K562 (cell line): ENCODE data around the gene OCEL1. TPM values are rescaled to one million over a fixed set of nuclear protein-coding genes. Genes with fewer than 3 reads are reported as not detected.

Source experiments
- ZNF140 ChIP-seq: fragments of 250-450 bp; sonication (Bioruptor Pico); IDR thresholded peaks from 2 replicates; pipeline ENCODE4 v1.8.0; 2021; ENCODE audit warnings: moderate library complexity, mild to moderate bottlenecking, inconsistent platforms
- ZNF407 ChIP-seq: fragments of 450-650 bp; IDR thresholded peaks from 2 replicates; pipeline ENCODE4 v1.6.1; 2016; ENCODE audit warnings: low read depth
- polyA plus RNA-seq, 8 experiments: library from polyadenylated mRNA; depleted of rRNA in 4 of 8; stranded (reverse) in 5 of 8; unstranded in 3 of 8; fragments of >200 nt; fragmentation: Nextera tagmentation in 2 of 8; fragmentation: Illumina TruSeq in 1 of 8; extraction: Ambion mirVana in 2 of 8; extraction: Trizol in 1 of 8; gene quantifications; 2 replicates each; pipeline versions ENCODE4 v1.2.1 to v1.2.3, GENCODE V29; 2011 to 2014; ENCODE audit warnings: inconsistent platforms in 1 of 8, missing spikeins in 1 of 8
- total RNA-seq, 7 experiments: library from RNA; depleted of rRNA in 6 of 7; stranded (reverse); fragments of >200 nt in 6 of 7; fragmentation: Illumina TruSeq in 2 of 7; extraction: Trizol in 2 of 7; gene quantifications; 2 replicates each; pipeline versions ENCODE4 v1.2.1 to v1.2.3, GENCODE V29; 2011 to 2021; ENCODE audit warnings: low replicate concordance in 1 of 7
- TF ChIP-seq, protein P1 (sequence below): fragments of 450-650 bp; IDR thresholded peaks from 2 replicates; pipeline ENCODE4 v1.6.1; 2016; ENCODE audit warnings: low read depth, mild to moderate bottlenecking, moderate library complexity
- TF ChIP-seq, protein P2 (sequence below): sonication (generic); formaldehyde crosslinking; IDR thresholded peaks from 2 replicates; pipeline ENCODE4 v1.8.0; 2022; ENCODE audit warnings: missing genetic modification reagents, mild to moderate bottlenecking, borderline replicate concordance

OCEL1 gene
- total and polyA plus RNA-seq, 9 of the 15 experiments (the other 6 are each of a cell fraction or from before 2014, with no cell fraction given): 8.0 to 38.0 (median 12.4) TPM

GRCh38 chr19:17194608-17195007 is 31.4 kb upstream of the OCEL1 start (continued):
- TF ChIP-seq ZNF407 (no peak), ZNF140 (CRISPR knock-in tag) (no peak)
- TF ChIP-seq, protein P1, sequence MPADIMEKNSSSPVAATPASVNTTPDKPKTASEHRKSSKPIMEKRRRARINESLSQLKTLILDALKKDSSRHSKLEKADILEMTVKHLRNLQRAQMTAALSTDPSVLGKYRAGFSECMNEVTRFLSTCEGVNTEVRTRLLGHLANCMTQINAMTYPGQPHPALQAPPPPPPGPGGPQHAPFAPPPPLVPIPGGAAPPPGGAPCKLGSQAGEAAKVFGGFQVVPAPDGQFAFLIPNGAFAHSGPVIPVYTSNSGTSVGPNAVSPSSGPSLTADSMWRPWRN: no peak
- TF ChIP-seq, protein P2, sequence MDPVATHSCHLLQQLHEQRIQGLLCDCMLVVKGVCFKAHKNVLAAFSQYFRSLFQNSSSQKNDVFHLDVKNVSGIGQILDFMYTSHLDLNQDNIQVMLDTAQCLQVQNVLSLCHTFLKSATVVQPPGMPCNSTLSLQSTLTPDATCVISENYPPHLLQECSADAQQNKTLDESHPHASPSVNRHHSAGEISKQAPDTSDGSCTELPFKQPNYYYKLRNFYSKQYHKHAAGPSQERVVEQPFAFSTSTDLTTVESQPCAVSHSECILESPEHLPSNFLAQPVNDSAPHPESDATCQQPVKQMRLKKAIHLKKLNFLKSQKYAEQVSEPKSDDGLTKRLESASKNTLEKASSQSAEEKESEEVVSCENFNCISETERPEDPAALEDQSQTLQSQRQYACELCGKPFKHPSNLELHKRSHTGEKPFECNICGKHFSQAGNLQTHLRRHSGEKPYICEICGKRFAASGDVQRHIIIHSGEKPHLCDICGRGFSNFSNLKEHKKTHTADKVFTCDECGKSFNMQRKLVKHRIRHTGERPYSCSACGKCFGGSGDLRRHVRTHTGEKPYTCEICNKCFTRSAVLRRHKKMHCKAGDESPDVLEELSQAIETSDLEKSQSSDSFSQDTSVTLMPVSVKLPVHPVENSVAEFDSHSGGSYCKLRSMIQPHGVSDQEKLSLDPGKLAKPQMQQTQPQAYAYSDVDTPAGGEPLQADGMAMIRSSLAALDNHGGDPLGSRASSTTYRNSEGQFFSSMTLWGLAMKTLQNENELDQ (CRISPR knock-in tag): no peak
- TF ChIP-seq, all 486 proteins: peak for 0
